HG02852 (cell line): ENCODE measurements around the gene NEMF.
A peak's percentile ranks its signal among the peaks of the same experiment; 100 is the strongest.
"Not testable (repeated sequence)": the region's sequence is repeated elsewhere in the genome, so short reads cannot be mapped to it uniquely, and the experiment has no call there.

ENCODE experiments used
- ATAC-seq: cut with Tn5 transposase; IDR thresholded peaks from one replicate; pipeline ENCODE4 v1.9.1; 2021; ENCODE audit warnings: mild to moderate bottlenecking, moderate library complexity; ENCODE audit not compliant: unreplicated experiment

The NEMF gene

GRCh38 chr14:49879646-49880204 lies 27.1 kb upstream of the NEMF start:
- ATAC-seq = peak; percentile 70

GRCh38 chr14:49876563-49877127 lies 24.1 kb upstream of the NEMF start:
- ATAC-seq = no peak

DNA sequence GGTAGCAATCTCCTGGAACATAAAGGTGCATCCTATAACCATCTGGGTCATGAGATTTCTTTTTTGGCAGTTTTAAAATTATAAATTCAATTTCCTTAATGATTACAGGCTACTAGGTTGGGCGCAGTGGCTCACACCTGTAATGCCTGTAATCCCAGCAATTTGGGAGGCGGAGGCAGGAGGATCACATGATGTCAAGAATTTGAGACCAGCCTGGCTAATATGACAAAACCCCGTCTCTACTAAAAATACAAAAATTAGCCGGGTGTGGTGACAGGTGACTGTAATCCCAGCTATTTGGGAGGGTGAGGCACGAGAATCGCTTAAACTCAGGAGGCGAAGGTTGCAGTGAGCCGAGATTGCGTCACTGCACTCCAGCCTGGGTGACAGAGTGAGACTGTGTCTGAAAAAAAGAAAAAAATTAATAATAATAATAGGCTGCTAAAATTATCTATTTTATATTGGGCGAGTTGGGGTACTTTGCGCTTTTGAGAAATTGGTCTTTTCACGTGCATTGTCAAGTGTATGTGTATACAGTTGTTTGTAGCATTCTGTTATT lies 23.1 kb upstream of the NEMF start:
- ATAC-seq = no peak

DNA sequence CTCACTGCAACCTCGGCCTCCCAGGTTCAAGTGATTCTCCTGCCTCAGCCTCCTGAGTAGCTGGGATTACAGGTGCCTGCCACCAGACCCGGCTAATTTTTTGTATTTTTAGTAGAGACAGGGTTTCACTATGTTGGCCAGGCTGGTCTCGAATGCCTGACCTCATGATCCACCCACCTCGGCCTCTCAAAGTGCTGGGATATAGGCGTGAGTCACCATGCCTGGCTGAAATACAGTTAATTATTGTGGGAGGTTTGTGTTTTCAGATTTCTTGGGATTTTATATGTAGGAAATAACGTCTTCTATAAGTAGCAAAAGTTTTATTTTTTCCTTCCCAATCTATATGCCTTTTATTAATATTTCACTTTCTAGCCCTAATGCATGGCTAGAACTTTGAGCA lies 21.0 kb upstream of the NEMF start:
- ATAC-seq = not testable (repeated sequence)

DNA sequence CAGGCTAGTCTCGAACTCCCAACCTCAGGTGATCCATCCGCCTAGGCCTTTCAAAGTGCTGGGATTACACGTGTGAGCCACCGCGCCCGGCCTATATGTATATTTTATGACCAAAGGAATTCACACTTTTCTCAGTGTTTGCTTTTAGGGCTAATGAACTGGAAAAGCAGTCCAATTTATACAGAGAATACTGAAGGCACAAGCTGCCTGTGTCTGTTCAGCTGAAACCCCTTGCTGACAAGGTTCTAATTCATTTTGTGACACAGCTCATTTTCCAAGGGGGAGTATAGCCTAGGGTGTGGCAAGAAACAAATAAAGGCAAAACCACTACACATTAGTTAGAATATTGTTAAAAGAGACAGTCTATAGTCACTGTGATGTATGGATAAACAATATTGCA lies 18.3 kb upstream of the NEMF start:
- ATAC-seq = no peak

DNA sequence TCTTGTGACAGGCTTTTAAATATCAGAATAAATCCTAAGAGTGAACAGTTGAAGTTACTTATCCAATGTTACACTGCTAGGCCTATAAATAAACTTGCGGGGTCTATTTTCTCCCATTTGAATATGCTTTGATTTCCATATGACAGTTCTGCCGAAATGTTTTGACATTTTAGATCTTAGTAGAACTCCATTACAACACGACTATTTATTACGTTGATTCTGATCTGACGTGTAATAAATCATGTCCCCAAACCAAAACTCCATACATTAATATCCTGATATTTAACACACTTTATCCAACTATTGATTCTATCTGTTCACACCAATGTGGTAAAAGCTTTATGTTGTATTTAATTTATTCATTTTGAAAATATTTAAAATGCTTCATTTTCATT lies 16.1 kb upstream of the NEMF start:
- ATAC-seq = no peak

- ATAC-seq = peak; percentile 88
These were observed 15.5 kb upstream of the NEMF start for GRCh38 chr14:49867831-49868719.

- ATAC-seq = no peak
These were observed 12.9 kb upstream of the NEMF start for GRCh38 chr14:49865431-49865859.

DNA sequence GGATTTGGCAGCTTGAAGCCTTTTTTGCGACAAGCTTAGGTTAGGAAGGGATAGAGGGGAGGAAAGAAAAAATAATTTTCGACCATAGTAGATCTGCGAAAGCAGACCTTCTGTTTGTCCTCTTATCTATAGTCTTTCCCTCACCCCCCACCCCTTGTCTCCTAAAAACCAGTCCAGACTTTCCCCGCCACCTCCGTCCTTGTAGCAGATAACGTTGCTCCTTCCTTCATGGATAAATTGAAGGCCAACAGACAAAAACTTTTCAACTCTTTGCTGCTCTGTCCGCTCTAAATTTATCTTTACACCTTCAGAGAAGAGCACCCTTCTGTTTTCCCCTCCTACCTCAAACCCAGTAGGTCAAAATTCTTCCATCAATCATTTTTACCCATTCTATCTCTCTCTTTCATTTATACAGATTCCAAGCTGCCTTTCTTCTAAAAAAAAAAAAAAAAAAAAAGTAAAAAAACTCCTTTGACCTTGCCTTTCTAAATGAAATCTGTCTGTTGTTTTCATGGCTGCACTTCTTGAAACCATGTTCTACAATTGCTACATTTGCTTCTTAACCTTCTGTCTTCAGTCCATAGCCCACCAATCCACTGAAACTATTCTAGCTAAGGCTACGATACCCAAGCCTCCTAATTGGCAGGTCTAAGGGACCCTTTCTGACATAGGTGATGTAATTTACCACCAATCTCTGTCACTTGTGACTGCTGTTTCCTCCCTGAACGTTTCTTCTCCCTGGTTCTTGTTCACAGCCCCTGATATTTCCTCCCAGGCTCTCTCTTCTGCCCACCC lies 11.1 kb upstream of the NEMF start:
- ATAC-seq = no peak

DNA sequence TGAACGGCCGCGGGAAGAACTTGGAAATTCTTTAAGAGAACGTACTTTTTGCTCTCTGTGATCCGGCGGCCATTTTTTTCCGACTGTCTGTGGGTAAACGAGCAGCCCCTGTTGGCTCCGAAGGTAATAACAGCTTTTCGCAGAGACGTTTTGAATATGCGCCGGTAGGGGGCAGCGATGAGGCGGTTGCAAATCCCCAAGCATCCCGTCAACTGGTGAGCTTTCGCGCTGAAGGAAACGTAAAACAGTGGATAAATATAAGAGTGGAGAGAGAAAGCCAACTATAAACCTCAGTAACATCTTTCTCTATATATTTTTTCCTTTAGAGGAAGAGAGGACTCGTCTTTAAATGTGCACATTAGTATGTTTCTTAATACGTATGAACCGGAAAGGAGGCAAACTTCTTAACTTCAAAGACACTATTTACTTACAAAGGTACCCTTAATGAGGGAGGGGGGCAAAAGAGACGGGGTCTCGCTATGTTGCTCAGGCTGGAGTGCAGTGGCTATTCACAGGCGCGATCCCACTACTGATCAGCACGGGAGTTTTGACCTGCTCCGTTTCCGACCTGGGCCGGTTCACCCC lies 9.6 kb upstream of the NEMF start:
- peak; percentile 13 for ATAC-seq

DNA sequence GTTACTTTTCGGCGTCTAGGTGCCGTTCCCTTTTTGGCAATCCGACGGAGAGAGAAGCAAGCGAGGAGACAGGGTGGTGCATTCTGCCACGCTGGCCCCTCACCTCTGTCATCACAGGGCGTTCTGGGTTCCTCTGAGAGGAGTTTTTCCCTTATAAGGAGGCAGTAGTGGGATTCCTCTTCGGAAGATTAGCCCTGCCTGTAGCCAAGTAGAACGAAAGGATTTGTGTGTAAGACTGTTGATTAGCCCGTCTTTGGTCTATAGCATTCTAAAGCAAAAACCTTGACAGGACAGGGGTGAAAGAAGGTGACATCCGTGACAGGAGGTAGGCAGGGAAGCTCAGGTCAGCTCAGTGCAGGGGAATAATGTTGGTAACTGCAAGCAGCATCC lies 9.1 kb upstream of the NEMF start:
- ATAC-seq = no peak

DNA sequence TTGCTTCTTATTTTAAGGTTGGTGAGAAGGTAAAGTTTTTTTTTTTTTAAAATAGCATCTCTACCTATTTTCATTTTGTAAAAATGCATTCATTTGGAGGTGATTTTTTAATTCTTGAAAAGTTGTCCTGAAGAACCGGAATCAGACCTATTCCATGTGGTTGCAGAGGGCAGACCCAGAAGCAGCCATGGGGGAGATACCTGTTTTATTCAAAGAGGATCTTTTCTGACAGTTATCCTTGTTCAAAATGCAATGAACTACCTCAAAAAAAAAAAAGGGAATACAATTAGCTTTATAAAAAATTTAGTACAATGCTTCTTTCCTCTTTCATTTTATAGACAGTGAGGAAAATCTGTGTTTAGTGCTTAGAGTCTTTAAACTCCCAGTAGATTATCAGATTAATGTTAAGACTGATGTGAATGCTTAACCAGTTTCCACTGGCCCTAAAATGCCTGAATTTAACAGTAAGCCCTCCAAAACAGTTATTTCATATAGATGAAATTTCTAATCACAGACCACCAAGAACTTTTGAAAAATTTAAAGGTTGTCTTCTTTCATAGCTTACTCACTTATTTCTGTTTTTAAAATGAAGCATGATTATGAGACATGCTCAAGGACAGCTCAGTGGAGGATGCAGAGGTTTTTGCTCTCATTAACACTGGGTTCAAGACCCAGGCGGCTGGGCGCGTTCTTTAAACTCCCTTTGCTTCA lies 8.6 kb upstream of the NEMF start:
- ATAC-seq = no peak

DNA sequence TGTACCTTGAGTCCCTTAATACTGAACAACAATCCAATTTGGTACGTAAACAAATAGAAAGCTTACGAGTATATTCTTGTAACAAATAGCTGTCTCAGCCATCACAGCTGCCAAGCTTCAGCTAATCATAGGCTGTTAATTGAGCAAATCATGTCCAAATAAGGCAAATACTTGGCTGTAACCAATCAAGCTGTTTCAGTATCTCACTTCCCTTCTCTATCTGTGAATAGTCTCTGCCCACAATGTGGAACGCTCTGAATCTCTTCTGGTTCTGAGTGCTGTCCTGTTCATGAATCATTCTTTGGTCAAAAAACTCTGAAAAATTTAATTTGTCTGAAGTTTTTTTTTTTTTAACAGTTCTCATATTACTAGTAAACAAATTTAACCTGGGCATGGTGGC lies 5.8 kb upstream of the NEMF start:
- no peak for ATAC-seq

DNA sequence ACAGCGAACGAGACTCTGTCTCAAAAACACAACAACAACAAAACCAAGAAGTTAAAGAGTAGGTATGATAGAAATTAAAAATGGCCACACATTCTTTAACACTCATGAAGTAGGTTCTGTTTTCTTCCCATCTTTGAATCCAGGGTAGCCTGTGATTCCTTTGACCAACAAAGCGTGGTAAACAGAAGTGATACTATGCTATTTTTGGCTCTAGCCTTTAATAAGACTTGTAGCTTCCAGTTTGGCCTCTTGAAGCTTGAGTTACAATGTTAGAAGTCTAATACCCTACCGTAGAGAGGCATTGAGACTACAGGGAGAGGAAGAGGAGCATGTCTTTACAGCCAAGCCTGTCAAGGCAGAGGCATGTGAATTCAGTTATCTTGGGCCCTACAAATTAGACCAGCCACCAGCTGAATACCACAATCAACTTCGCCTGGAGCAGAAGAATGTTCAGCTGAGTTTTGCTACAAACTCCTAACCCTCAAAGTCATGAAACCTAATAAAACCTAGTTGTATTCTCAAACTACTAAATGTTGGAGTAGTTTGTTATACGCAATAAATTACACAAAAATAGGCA lies 4.9 kb upstream of the NEMF start:
- ATAC-seq = no peak

DNA sequence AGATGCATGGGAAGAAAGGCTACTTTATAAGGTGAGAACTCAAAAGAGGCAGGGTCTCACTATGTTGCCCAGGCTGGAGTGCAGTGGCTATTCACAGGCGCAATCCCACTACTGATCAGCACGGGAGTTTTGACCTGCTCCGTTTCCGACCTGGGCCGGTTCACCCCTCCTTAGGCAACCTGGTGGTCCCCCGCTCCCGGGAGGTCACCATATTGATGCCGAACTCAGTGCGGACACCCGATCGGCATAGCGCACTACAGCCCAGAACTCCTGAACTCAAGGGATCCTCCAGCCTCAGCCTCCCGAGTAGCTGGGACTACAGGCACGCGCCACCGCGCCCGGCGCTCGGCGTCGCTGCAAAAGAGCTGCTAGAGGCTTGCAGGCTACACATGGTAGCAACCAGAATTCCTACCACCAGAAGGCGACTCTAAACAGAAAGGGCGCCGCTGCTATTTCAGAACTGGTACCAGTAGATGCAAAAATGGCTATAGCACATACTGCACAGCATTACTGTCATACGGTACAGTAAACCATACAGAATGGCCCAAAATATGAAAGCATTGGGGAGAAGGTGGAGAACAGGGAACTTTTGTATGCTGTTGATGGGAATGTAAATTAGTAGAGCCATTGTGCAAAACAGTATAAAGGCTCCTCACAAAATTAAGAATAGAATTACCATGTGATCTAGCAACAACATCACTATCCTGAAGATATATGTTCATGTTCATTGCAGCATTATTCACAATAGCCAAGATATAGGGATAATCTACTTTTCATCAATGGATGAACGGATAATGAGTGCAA lies 1.2 kb upstream of the NEMF start:
- ATAC-seq = peak; percentile 51

DNA sequence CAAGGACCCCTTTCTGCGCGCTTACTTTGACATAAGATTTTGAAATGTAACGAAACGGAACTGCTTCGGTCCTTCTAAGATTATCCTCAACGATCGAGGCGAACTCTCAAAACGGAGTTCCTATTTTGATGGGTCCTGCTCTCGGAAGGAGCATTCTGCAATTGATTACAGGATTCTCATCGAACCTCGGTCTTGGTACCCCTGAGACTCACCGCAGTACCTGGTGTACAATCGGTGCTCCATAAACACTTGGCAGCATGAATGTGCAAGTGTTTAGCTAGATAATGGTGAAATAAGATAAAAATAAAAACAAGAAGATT lies 530 bp upstream of the NEMF start:
- ATAC-seq = peak; percentile 6

- ATAC-seq = no peak
These were observed 775 bp downstream of the NEMF start for GRCh38 chr14:49851813-49852212.

- ATAC-seq = no peak
These were observed 3.3 kb downstream of the NEMF start for GRCh38 chr14:49849213-49849847.

GRCh38 chr14:49828640-49829039 lies 23.9 kb downstream of the NEMF start:
- ATAC-seq = no peak
